MM.1S (cell line): ENCODE results near the gene STAG1.

Experiments
- DNase-seq: peaks from one replicate; pipeline ENCODE4 v3.0.0-alpha.2; 2015
- H2AFZ ChIP-seq: fragments of 300-600 bp; sonication (generic); 2 replicates; pipeline ENCODE4 v1.6.0; 2016; ENCODE audit warnings: antibody characterized with exemption, low read length
- H3F3A ChIP-seq: fragments of 300-600 bp; sonication (generic); 2 replicates; pipeline ENCODE4 v1.6.1; 2016; ENCODE audit warnings: mild to moderate bottlenecking, antibody characterized with exemption, low read length, moderate library complexity, mixed read lengths; ENCODE audit not compliant: insufficient read depth
- H3K27ac ChIP-seq: fragments of 300-600 bp; sonication (generic); 2 replicates; pipeline ENCODE4 v1.5.1; 2016; ENCODE audit warnings: mild to moderate bottlenecking, low read length
- H3K27me3 ChIP-seq: fragments of 300-600 bp; sonication (generic); replicated peaks from 2 replicates; pipeline ENCODE4 v1.6.0; 2016; ENCODE audit warnings: low read length; ENCODE audit not compliant: insufficient read depth
- H3K36me3 ChIP-seq: fragments of 300-600 bp; sonication (generic); replicated peaks from 2 replicates; pipeline ENCODE4 v1.6.1; 2016; ENCODE audit warnings: mild to moderate bottlenecking, low read length, mixed read lengths; ENCODE audit not compliant: insufficient read depth
- H3K4me1 ChIP-seq: fragments of 300-600 bp; sonication (generic); 2 replicates; pipeline ENCODE4 v1.6.1; 2016; ENCODE audit warnings: low read length, mixed read lengths
- H3K4me2 ChIP-seq: fragments of 300-600 bp; sonication (generic); 2 replicates; pipeline ENCODE4 v1.6.0; 2016; ENCODE audit warnings: low read depth, low read length
- H3K4me3 ChIP-seq: fragments of 300-600 bp; sonication (generic); 2 replicates; pipeline ENCODE4 v1.5.1; 2016; ENCODE audit warnings: low read length, mixed read lengths
- H3K79me2 ChIP-seq: fragments of 300-600 bp; sonication (generic); 2 replicates; pipeline ENCODE4 v1.6.1; 2016; ENCODE audit warnings: mixed run types, low read length, mixed read lengths
- H3K9ac ChIP-seq: fragments of 300-600 bp; sonication (generic); 2 replicates; pipeline ENCODE4 v1.6.1; 2016; ENCODE audit warnings: low read length, mixed read lengths
- H3K9me2 ChIP-seq: fragments of 300-600 bp; sonication (generic); replicated peaks from 2 replicates; pipeline ENCODE4 v1.6.1; 2016; ENCODE audit warnings: mild to moderate bottlenecking, low read length, mixed read lengths; ENCODE audit not compliant: insufficient read depth
- H3K9me3 ChIP-seq: fragments of 300-600 bp; sonication (generic); replicated peaks from 2 replicates; pipeline ENCODE4 v1.6.1; 2016; ENCODE audit warnings: mild to moderate bottlenecking, low read length, mixed read lengths; ENCODE audit not compliant: insufficient read depth
- H4K20me1 ChIP-seq: fragments of 300-600 bp; sonication (generic); 2 replicates; pipeline ENCODE4 v1.6.1; 2016; ENCODE audit warnings: mild to moderate bottlenecking, low read length, moderate library complexity, mixed read lengths; ENCODE audit not compliant: insufficient read depth
- CTCF ChIP-seq: fragments of 300-600 bp; sonication (generic); IDR thresholded peaks from 2 replicates; pipeline ENCODE4 v1.5.1; 2016; ENCODE audit warnings: antibody characterized with exemption, low read length, mixed read lengths
- EZH2 ChIP-seq: fragments of 300-600 bp; sonication (generic); optimal IDR thresholded peaks from 2 replicates; pipeline ENCODE3; 2017; ENCODE audit warnings: low read depth, mild to moderate bottlenecking, antibody characterized with exemption, low read length, mixed read lengths
- EZH2phosphoT487 ChIP-seq: fragments of 300-600 bp; sonication (generic); IDR thresholded peaks from 2 replicates; pipeline ENCODE4 v1.6.1; 2018; ENCODE audit warnings: antibody characterized with exemption, low read length

STAG1 gene

DNA sequence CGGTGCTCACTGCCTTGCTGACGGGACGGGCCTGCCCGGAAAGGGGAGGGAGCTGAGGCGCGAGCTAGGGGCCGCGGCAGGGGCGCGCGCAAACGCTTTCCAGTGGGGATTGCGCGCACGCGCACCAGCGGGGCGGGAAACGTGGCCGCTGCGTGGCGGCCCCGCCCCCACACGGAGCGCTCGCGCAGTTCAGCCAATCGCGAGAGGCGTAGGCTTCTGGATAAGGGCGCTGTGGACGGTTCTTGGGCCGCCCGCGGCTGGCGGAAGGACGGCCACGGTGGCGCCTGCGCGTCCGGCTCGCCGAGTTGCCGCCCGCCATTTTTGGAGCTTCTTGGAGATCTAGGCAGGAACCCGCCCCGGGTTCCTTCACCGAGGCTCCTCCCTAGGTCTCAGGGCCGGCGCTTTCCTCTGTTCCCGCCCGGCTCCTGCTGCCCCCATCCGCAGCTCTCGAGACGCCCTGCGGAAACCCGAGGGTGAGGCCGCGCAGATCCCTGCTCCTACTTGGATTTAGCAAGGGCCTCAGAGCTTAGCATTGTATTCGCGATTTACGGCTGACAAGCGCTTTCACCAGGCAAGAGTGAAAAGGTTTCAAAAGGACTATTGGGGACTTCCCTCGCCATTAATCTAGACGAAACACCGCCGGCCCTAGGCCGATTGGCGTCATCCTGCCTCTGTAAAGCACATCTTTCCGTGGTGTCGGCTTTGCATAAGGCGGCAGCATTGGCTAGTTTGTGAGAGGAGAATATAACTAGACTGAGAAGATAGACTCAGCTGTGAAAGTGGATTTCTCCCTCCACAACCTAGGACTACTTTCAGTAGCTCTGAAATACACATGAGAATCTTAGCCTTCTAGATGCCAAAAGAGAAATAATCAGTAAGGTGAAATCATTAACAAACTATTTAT lies 496 bp upstream of the STAG1 start:
- Histone ChIP-seq H2AFZ (peak overlapping the region; percentile 79), H3K4me2 (peak overlapping the region; percentile 82), H4K20me1 (no peaks in the 10 kb centered on the region), H3K9me3 (no peaks in the 10 kb centered on the region), H3K4me3 (peak overlapping the region; percentile 88), H3K79me2 (peaks cover 39% of the 10 kb centered on the region), H3F3A (peaks cover 14% of the 10 kb centered on the region), H3K27ac (peak overlapping the region; percentile 96), H3K36me3 (no peaks in the 10 kb centered on the region), H3K9ac (peak overlapping the region; percentile 92), H3K4me1 (peaks cover 13% of the 10 kb centered on the region), H3K27me3 (no peaks in the 10 kb centered on the region), H3K9me2 (no peaks in the 10 kb centered on the region)
- DNase-seq, result peak; percentile 98
- no peak for TF ChIP-seq EZH2
- 0 out of 2 replicates have a peak, but pooled peaks have one; percentile 11 for TF ChIP-seq CTCF

GRCh38 chr3:136751316-136752171 lies 634 bp downstream of the STAG1 start:
- Histone ChIP-seq H3K4me2 (peak overlapping the region; percentile 54), H3K9me3 (no peaks in the 10 kb centered on the region), H3K4me1 (peaks cover 13% of the 10 kb centered on the region), H3F3A (peaks cover 14% of the 10 kb centered on the region), H3K27ac (peak overlapping the region; percentile 96), H3K79me2 (peaks cover 49% of the 10 kb centered on the region), H4K20me1 (0 out of 2 replicates have a peak, but pooled peaks cover 1% of the 10 kb centered on the region), H3K36me3 (no peaks in the 10 kb centered on the region), H3K4me3 (peak overlapping the region; percentile 88), H2AFZ (peak overlapping the region; percentile 69), H3K9ac (peak overlapping the region; percentile 92), H3K27me3 (no peaks in the 10 kb centered on the region), H3K9me2 (no peaks in the 10 kb centered on the region)
- peak; percentile 69 for DNase-seq
- no peak for TF ChIP-seq CTCF
- no peak for TF ChIP-seq EZH2phosphoT487
- no peak for TF ChIP-seq EZH2

DNA sequence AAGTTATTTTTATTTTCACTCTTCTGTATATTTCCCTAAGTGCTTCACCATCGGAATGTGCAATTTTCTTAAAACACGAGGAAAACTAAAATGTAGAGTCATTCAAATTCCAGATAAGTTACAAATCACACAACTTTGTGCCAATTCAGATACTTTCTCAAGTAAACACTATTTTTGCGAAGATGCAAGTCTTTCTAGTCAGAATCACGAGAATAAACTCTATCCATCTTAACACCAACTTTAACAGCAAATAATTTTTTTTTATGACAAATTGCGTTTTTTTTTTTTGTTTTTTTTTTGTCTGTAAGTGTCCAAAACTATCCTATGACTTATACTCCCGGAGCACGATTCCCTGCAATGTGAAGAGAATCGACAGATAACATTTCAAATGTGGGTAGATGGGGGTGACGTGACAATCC lies 1.3 kb downstream of the STAG1 start:
- Histone ChIP-seq H2AFZ (peak overlapping the region; percentile 69), H3K9ac (peak overlapping the region; percentile 86), H3K27me3 (no peaks in the 10 kb centered on the region), H4K20me1 (0 out of 2 replicates have a peak, but pooled peaks cover 8% of the 10 kb centered on the region), H3F3A (peaks cover 14% of the 10 kb centered on the region), H3K36me3 (no peaks in the 10 kb centered on the region), H3K9me2 (no peaks in the 10 kb centered on the region), H3K4me1 (peaks cover 13% of the 10 kb centered on the region), H3K9me3 (no peaks in the 10 kb centered on the region), H3K27ac (peak overlapping the region; percentile 96), H3K79me2 (peaks cover 56% of the 10 kb centered on the region), H3K4me3 (peak overlapping the region; percentile 88), H3K4me2 (peak overlapping the region; percentile 54)
- no peak for TF ChIP-seq CTCF
- TF ChIP-seq EZH2, result no peak
- TF ChIP-seq EZH2phosphoT487, result no peak
- no peak for DNase-seq
